ENCODE data around the gene PHKB.

GRCh38 chr16:47627085-47627639 lies 166.0 kb downstream of the PHKB start:
- TF ChIP-seq CTCF (conservative IDR thresholded peaks at IDR 0.05 in 1 of 2, IDR thresholded peaks at IDR 0.05 in 1 of 2; ENCODE audit: extremely low read depth in 1 of 2, insufficient read depth in 1 of 2, low read depth in 1 of 2, low read length in 2 of 2): no peak
- TF ChIP-seq EZH2 (IDR thresholded peaks at IDR 0.05; ENCODE audit: borderline replicate concordance, low read length): no peak

Measured in mammary epithelial cell (primary cell).